ENCODE data around the gene MARCHF5.
"Not testable (repeated sequence)": the region's sequence is repeated elsewhere in the genome, so short reads cannot be mapped to it uniquely, and the experiment has no call there.

Gene MARCHF5

GRCh38 chr10:92393173-92393572, 102.2 kb downstream of the MARCHF5 start:
- DNase-seq, result not testable (repeated sequence)

GRCh38 chr10:92395271-92395670, 104.3 kb downstream of the MARCHF5 start:
- peak; percentile 68 for DNase-seq

- not testable (repeated sequence) for DNase-seq
Measured at GRCh38 chr10:92402234-92402633, 111.3 kb downstream of the MARCHF5 start.

Data from DMS79 (cell line).